HT1080 (cell line): ENCODE measurements around the gene RNU7-1. TPM values are rescaled to one million over a fixed set of nuclear protein-coding genes. Genes with fewer than 3 reads are reported as not detected.

ENCODE experiments used
- DNase-seq: peaks from one replicate; pipeline ENCODE4 v3.0.0-alpha.2; 2015; ENCODE audit warnings: low read depth
- total RNA-seq: library from RNA; depleted of rRNA; stranded (reverse); fragments of >200 nt; shearing (Covaris generic); gene quantifications from 2 replicates; pipeline ENCODE4 v1.2.3, GENCODE V29; 2014

RNU7-1 gene
- total RNA-seq, 1 experiment from 2014 or later: not detected

- peak; percentile 63 for DNase-seq
Observed at GRCh38 chr12:6917491-6918231, 26.0 kb upstream of the RNU7-1 start.

DNA sequence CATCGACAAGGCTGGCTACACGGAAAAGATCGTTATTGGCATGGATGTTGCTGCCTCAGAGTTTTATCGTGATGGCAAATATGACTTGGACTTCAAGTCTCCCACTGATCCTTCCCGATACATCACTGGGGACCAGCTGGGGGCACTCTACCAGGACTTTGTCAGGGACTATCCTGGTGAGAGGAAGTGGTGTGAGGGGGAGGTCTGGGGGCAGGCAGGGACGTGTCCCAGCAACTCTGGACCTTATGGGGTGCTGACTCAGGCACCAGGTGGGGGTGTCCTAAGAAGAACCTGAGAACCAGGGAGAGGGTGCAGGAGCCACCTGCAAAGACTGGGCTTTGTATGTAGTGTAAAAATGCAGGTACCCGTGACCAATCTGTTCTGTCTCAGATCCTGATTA lies 24.0 kb upstream of the RNU7-1 start:
- no peak for DNase-seq

DNA sequence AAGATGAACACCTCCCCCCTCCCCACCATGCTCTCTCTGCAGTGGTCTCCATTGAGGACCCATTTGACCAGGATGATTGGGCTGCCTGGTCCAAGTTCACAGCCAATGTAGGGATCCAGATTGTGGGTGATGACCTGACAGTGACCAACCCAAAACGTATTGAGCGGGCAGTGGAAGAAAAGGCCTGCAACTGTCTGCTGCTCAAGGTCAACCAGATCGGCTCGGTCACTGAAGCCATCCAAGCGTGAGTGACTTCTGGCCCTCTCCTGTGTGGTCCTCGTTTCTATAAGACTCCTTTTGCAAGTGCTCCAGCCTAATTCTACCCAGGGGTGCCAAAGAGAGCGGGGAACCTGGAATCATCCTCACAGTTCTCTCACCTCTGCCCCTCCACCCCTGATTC lies 22.1 kb upstream of the RNU7-1 start:
- no peak for DNase-seq

GRCh38 chr12:6921996-6922946 lies 21.3 kb upstream of the RNU7-1 start:
- DNase-seq: no peak

DNA sequence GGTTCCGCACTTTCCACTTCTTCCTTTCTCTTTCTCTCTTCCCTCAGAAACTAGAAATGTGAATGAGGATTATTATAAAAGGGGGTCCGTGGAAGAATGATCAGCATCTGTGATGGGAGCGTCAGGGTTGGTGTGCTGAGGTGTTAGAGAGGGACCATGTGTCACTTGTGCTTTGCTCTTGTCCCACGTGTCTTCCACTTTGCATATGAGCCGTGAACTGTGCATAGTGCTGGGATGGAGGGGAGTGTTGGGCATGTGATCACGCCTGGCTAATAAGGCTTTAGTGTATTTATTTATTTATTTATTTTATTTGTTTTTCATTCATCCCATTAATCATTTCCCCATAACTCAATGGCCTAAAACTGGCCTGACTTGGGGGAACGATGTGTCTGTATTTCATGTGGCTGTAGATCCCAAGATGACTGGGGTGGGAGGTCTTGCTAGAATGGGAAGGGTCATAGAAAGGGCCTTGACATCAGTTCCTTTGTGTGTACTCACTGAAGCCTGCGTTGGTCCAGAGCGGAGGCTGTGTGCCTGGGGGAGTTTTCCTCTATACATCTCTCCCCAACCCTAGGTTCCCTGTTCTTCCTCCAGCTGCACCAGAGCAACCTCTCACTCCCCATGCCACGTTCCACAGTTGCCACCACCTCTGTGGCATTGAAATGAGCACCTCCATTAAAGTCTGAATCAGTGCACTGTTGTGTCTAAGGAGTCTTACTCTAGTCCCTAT lies 20.4 kb upstream of the RNU7-1 start:
- no peak for DNase-seq

- no peak for DNase-seq
Observed at GRCh38 chr12:6923851-6924250, 19.8 kb upstream of the RNU7-1 start.

DNA sequence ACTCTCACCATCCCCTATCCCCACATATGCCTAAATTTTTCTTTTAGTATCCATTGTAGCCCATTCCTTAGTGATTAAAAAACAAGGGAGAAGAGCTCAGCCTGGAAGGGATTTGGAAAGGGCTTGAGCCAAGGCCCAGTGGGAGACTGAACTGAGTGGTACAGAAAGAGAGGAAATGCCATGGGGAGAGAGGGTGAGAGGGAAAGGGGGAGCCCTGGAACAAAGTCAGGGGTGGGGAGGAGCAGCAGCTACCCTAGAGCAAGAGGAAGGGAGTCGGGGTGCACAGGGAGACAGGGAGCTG lies 18.4 kb upstream of the RNU7-1 start:
- DNase-seq: no peak

DNA sequence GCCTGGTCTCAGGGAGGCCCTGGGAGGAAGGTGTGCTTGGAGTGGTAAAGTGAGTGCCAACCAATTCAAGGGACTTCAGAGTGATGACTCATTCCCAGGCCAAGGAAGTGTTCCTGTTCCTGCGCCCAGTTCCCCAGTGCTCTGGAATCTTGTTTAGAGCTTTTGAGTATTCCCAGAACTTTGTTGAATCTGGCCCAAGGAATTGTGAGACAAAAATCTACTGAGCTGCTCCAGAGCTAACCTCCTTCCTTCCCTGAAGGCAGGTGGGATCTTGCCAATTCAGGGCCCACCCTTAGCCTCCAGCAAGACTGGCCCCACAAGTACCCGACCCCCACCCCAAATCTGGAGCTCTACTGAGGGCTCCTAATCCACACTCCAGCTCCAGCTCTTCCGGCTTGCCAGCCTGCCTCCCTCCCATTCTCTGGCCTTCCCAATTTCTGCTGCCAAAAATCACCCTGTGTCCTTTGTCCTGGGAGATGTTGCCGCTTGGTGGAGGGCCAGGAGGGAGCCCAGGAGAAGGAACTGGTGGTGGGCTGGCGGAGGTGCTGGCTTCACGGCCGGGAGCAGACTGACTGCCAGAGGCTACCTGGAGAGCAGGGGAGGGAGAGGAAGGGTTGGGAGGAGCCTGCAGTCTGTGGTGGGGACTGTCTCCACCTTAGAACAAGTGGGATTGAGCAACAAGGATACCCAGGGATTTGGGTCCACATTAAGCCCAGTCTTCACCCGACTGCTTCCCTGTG lies 17.9 kb upstream of the RNU7-1 start:
- peak; percentile 91 for DNase-seq

DNA sequence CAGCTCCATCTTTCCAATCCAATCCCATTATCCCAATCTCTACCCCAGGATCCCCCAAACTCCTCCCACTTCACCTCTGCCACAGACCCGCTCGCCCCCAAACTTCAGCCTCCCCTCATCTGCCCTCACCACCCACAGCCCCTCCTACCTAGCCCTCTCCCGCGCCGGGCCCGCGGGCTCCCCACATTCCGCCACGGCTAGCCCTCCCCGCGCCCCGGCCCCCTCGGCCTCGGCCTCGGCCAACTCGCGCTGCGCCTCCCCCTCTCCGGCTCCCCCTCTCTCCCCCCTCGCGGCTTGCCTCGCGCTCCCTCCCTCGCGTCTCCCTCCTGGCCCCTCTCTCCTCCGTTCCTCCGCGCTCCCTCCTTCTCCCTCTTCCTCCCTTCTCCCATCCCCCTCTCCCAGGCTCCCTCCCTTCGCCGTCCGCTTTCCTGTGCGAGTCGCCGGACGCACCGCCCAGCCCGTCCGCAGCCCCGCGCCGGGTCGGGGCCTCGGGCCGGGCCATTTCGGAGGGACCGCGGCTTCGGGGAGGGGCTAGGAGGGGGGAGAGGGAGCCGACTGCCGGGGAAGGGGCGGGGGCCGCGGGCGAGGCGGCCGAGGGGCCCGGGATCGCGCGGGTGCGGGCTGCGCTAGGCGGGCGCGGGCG lies 16.1 kb upstream of the RNU7-1 start, which contains the start of gene ATN1:
Gene ATN1, plus strand, starts transcription at position 581 of the 643 bp plus-strand sequence. CDS start 6,043 bp downstream, outside the sequence.
- DNase-seq: peak; percentile 55

DNA sequence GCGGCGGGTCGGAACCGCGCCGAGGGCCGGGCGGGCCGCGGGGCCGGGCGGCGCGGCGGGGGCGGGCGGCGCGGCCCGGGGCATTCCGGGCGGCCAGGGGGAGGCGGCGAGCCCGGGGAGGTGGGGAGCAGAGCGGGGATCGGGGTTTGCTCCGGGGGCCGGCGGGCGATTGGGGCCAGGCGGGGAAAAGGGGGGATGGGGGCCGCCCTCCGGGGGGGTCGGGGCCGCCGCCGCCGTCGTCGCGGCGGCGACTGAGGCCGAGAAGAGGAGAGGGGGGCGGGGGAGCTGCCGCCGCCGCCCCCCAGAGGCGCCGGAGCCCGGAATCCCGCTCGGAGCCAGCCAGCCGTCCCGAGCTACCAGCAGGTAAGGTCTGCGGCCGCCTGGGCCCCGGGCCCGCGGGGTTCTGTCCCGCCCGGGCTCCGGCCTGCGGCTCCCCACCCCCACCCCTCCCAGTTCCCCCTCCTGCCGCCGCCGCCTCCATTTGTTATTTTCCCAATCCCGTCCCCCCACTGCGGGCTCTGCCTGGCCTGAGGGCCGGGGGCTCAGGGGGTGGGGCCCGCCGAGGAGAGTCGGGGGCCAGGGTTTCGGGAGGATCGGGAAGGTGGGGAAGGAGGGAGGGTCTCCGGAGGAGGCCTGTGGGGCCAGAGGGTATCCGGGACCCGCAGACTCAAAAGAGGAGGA lies 15.5 kb upstream of the RNU7-1 start:
- no peak for DNase-seq

GRCh38 chr12:6928703-6929407 lies 14.8 kb upstream of the RNU7-1 start:
- DNase-seq: no peak

GRCh38 chr12:6929466-6930452 lies 13.9 kb upstream of the RNU7-1 start:
- no peak for DNase-seq

GRCh38 chr12:6932766-6933165 lies 10.8 kb upstream of the RNU7-1 start:
- DNase-seq: no peak

- DNase-seq: no peak
Observed at GRCh38 chr12:6934110-6934509, 9.5 kb upstream of the RNU7-1 start.

GRCh38 chr12:6935371-6936193 lies 8.0 kb upstream of the RNU7-1 start:
- DNase-seq: no peak

DNA sequence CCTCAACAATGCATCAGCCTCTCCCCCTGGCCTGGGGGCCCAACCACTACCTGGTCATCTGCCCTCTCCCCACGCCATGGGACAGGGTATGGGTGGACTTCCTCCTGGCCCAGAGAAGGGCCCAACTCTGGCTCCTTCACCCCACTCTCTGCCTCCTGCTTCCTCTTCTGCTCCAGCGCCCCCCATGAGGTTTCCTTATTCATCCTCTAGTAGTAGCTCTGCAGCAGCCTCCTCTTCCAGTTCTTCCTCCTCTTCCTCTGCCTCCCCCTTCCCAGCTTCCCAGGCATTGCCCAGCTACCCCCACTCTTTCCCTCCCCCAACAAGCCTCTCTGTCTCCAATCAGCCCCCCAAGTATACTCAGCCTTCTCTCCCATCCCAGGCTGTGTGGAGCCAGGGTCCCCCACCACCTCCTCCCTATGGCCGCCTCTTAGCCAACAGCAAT lies 7.4 kb upstream of the RNU7-1 start:
- no peak for DNase-seq
